ENCODE results near the gene ESD. TPM values are rescaled to one million over a fixed set of nuclear protein-coding genes. Genes with fewer than 3 reads are reported as not detected.

Gene ESD
- total RNA-seq, 1 donor from 2014 or later: 191 TPM

DNA sequence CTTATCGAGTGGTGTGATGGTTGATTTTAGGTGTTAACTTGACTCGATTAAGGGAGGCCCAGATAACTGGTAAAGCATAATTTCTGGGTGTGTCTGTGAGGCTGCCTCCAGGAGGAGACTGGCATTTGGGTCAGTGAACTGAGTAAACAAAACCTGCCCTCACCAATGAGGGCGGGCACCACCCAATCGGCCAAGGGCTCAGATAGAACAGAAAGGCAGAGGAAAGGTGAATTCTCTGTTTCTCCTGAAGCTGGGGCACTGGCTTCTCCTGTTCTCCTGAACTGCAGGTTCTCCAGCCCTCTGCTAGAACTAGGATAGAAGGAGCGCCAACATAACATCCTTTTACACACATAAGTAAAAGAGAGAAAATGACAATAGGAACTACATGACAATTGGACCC lies 35.1 kb downstream of the ESD start:
- Mint-ChIP-seq H3K9me3 (no peaks in the 10 kb centered on the region), H3K36me3 (no peaks in the 10 kb centered on the region), H3K4me1 (peaks cover 6% of the 10 kb centered on the region), H3K27ac (no peak overlapping the region), H3K27me3 (ENCODE audit: insufficient read depth, low read depth) (no peaks in the 10 kb centered on the region), H3K4me3 (no peak overlapping the region)
- no peak for DNase-seq (ENCODE audit: low spot score)
- Histone ChIP-seq H3K79me2 (ENCODE audit: low read depth) (no peaks in the 10 kb centered on the region), H3K27ac (no peak overlapping the region), H3K4me1 (no peaks in the 10 kb centered on the region), H3K27me3 (no peaks in the 10 kb centered on the region), H3K36me3 (no peaks in the 10 kb centered on the region), H3K4me2 (no peak overlapping the region), H2AFZ (replicated peaks) (no peak overlapping the region), H3K9ac (no peak overlapping the region), H3K9me3 (ENCODE audit: low read depth) (no peaks in the 10 kb centered on the region), H3F3A (ENCODE audit: low read depth) (no peaks in the 10 kb centered on the region), H4K20me1 (ENCODE audit: low read depth) (no peaks in the 10 kb centered on the region), H3K4me3 (no peak overlapping the region)
- TF ChIP-seq, protein P1, sequence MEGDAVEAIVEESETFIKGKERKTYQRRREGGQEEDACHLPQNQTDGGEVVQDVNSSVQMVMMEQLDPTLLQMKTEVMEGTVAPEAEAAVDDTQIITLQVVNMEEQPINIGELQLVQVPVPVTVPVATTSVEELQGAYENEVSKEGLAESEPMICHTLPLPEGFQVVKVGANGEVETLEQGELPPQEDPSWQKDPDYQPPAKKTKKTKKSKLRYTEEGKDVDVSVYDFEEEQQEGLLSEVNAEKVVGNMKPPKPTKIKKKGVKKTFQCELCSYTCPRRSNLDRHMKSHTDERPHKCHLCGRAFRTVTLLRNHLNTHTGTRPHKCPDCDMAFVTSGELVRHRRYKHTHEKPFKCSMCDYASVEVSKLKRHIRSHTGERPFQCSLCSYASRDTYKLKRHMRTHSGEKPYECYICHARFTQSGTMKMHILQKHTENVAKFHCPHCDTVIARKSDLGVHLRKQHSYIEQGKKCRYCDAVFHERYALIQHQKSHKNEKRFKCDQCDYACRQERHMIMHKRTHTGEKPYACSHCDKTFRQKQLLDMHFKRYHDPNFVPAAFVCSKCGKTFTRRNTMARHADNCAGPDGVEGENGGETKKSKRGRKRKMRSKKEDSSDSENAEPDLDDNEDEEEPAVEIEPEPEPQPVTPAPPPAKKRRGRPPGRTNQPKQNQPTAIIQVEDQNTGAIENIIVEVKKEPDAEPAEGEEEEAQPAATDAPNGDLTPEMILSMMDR (IDR thresholded peaks at IDR 0.05): no peak
- TF ChIP-seq EZH2phosphoT487 (IDR thresholded peaks at IDR 0.05) (no peak), EZH2 (IDR thresholded peaks at IDR 0.05) (no peak)

DNA sequence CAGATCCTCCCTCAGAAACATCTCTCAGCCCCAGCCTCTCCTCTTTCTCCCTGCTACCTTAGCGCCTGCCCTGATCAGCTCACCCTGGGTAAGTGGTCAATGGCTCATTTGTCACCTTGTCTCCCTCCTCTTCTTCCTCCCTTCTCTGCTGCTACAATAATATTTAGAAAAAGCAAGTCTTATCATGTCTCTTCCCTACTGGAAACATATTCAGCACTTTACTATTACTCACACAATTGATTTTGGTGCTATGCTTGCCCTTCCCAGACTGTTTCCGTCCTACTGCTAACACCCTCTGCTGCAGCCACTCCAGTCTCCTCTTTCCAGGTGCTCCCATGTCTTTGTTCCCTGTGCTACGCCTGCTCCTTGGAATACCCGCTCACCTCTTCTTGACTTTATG lies 35.8 kb downstream of the ESD start:
- DNase-seq (ENCODE audit: low spot score): no peak
- Mint-ChIP-seq H3K9me3 (no peaks in the 10 kb centered on the region), H3K27me3 (ENCODE audit: insufficient read depth, low read depth) (no peaks in the 10 kb centered on the region), H3K36me3 (no peaks in the 10 kb centered on the region), H3K4me1 (peaks cover 8% of the 10 kb centered on the region), H3K4me3 (no peak overlapping the region), H3K27ac (no peak overlapping the region)
- Histone ChIP-seq H3K4me2 (no peak overlapping the region), H3K36me3 (no peaks in the 10 kb centered on the region), H3K27me3 (no peaks in the 10 kb centered on the region), H2AFZ (replicated peaks) (no peak overlapping the region), H3K9me3 (ENCODE audit: low read depth) (no peaks in the 10 kb centered on the region), H4K20me1 (ENCODE audit: low read depth) (no peaks in the 10 kb centered on the region), H3K9ac (no peak overlapping the region), H3K79me2 (ENCODE audit: low read depth) (no peaks in the 10 kb centered on the region), H3K4me3 (no peak overlapping the region), H3K27ac (no peak overlapping the region), H3K4me1 (no peaks in the 10 kb centered on the region), H3F3A (ENCODE audit: low read depth) (no peaks in the 10 kb centered on the region)
- no peak for TF ChIP-seq EZH2phosphoT487 (IDR thresholded peaks at IDR 0.05)
- TF ChIP-seq, protein P1 (IDR thresholded peaks at IDR 0.05): no peak

DNA sequence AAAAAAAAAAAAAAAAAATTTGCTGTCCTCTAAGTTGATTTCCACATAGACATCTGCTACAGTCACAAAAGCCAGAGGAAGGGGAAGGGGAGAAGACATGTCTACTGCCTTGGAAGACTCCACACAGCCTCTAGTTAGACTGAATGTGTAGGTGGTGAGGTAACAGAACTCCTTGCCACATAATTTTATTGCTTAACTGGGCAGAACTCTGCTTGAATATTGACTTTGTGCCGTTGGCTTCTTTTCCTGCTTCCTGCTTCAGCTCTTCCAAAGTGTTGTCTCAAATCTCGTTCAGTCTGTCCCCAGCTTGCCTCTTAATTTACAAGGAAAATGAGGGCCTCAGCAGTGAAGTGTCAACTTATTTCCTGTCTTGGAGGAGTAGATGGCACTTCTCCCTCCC lies 37.1 kb downstream of the ESD start:
- Histone ChIP-seq H3K4me2 (no peak overlapping the region), H3F3A (ENCODE audit: low read depth) (no peaks in the 10 kb centered on the region), H3K9me3 (ENCODE audit: low read depth) (no peaks in the 10 kb centered on the region), H4K20me1 (ENCODE audit: low read depth) (no peaks in the 10 kb centered on the region), H3K27me3 (no peaks in the 10 kb centered on the region), H3K27ac (no peak overlapping the region), H3K36me3 (no peaks in the 10 kb centered on the region), H3K79me2 (ENCODE audit: low read depth) (no peaks in the 10 kb centered on the region), H2AFZ (replicated peaks) (no peak overlapping the region), H3K4me1 (no peaks in the 10 kb centered on the region), H3K9ac (no peak overlapping the region), H3K4me3 (no peak overlapping the region)
- TF ChIP-seq, protein P1 (IDR thresholded peaks at IDR 0.05): no peak
- no peak for TF ChIP-seq EZH2 (IDR thresholded peaks at IDR 0.05)
- no peak for TF ChIP-seq EZH2phosphoT487 (IDR thresholded peaks at IDR 0.05)
- Mint-ChIP-seq H3K36me3 (no peaks in the 10 kb centered on the region), H3K9me3 (no peaks in the 10 kb centered on the region), H3K4me3 (no peak overlapping the region), H3K27ac (no peak overlapping the region), H3K27me3 (ENCODE audit: insufficient read depth, low read depth) (no peaks in the 10 kb centered on the region), H3K4me1 (peaks cover 8% of the 10 kb centered on the region)
- no peak for DNase-seq (ENCODE audit: low spot score)

DNA sequence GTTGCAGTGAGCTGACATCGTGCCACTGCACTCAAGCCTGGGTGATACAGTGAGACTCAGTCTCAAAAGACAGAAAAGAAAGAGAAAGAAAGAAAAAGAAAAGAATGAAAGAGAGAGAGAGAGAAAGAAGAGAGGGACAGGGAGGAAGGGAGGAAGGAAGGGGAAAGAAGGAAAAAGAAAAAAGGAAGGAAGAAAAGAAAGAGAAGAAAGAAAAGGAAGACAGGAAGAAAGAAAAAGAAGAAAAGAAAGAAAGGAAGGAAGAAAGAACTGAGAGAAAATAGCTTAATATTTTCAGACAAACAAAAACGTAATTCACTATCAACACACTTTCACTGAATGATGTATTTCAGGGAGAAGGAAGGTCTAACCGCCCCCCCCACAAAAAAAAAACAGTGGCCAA lies 39.3 kb downstream of the ESD start:
- Histone ChIP-seq H3K27ac (no peak overlapping the region), H3K4me2 (no peak overlapping the region), H3K79me2 (ENCODE audit: low read depth) (no peaks in the 10 kb centered on the region), H3K9ac (no peak overlapping the region), H3K9me3 (ENCODE audit: low read depth) (no peaks in the 10 kb centered on the region), H3K36me3 (no peaks in the 10 kb centered on the region), H3K27me3 (no peaks in the 10 kb centered on the region), H2AFZ (replicated peaks) (no peak overlapping the region), H3F3A (ENCODE audit: low read depth) (no peaks in the 10 kb centered on the region), H4K20me1 (ENCODE audit: low read depth) (no peaks in the 10 kb centered on the region), H3K4me1 (no peaks in the 10 kb centered on the region), H3K4me3 (no peak overlapping the region)
- no peaks in the 10 kb centered on the region for H3K27me3 Mint-ChIP-seq (ENCODE audit: insufficient read depth, low read depth)
- TF ChIP-seq EZH2 (IDR thresholded peaks at IDR 0.05): no peak
- TF ChIP-seq, protein P1 (IDR thresholded peaks at IDR 0.05): no peak
- DNase-seq (ENCODE audit: low spot score): no peak
- no peaks in the 10 kb centered on the region for H3K9me3 Mint-ChIP-seq
- no peak overlapping the region for H3K27ac Mint-ChIP-seq
- H3K4me3 Mint-ChIP-seq: no peak overlapping the region
- no peaks in the 10 kb centered on the region for H3K36me3 Mint-ChIP-seq
- H3K4me1 Mint-ChIP-seq: peaks cover 5% of the 10 kb centered on the region

Measured in neural progenitor cell (in vitro differentiated cells).